ENCODE data around the gene RNF26. TPM values are rescaled to one million over a fixed set of nuclear protein-coding genes. Genes with fewer than 3 reads are reported as not detected.
A peak's percentile ranks its signal among the peaks of the same experiment; 100 is the strongest.

The RNF26 gene
- total and polyA plus RNA-seq, 12 donors = 6.4 to 17.6 (median 13.0) TPM

DNA sequence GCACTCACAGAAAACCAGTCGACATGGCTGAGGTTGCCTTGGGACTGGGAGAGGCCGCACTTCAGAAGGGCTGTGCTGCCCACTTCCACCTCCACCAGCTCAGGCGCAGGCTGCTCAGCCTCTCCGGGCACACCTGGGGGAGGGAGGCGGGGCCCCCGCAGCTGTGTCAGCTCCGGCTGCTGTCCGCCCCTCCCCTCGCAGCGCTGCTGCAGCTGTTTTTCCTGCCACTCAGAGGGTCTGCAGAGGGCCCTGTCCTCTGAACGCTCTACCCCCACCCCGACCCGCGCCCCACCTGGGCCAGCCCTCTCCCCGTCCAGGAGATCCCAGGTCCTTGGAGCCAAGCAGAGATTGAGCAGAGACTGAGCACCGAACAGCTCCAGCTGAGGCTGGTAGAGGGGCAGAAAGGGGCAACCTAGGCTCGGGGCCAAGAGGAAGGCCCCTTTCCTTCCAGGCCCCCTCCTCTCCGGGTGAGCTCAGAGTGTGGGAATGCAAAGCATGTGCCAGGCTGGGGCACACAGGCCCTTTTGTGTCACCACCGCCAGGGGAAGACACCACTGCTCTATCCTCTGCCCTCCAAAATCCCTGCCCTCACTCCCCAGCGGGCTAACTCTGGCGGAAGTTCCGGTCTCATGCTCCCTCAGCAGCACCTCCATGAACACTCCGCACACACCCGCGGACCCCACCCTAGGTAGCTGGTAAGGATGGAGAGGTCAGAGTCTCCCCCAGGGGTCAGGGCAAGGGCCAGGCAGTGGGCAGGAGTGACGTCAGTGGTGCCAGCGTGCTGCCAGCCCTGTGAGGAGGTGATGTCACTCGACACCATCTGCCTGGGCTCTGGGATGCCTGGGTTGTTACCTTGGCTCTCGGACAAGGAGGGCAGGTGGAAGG, 19.0 kb upstream of the RNF26 start:
- Histone ChIP-seq H3K36me3 (peaks cover 0 to 50% (median 33%) of the 10 kb centered on the region in 9 donors), H3K4me3 (peak overlapping the region; percentile 53 to 94 (median 80)), H3K27ac (peak overlapping the region; percentile 82 to 99 (median 92)), H3K4me1 (peaks cover 11 to 80% (median 51%) of the 10 kb centered on the region in 9 donors), H3K27me3 (peaks cover 0 to 58% (median 0%) of the 10 kb centered on the region in 7 donors), H3K9me3 (no peaks in the 10 kb centered on the region)
- ATAC-seq (peak; percentile 9 to 56 (median 30)), DNase-seq (peak; percentile 32 to 53)
- TF ChIP-seq, protein P1, sequence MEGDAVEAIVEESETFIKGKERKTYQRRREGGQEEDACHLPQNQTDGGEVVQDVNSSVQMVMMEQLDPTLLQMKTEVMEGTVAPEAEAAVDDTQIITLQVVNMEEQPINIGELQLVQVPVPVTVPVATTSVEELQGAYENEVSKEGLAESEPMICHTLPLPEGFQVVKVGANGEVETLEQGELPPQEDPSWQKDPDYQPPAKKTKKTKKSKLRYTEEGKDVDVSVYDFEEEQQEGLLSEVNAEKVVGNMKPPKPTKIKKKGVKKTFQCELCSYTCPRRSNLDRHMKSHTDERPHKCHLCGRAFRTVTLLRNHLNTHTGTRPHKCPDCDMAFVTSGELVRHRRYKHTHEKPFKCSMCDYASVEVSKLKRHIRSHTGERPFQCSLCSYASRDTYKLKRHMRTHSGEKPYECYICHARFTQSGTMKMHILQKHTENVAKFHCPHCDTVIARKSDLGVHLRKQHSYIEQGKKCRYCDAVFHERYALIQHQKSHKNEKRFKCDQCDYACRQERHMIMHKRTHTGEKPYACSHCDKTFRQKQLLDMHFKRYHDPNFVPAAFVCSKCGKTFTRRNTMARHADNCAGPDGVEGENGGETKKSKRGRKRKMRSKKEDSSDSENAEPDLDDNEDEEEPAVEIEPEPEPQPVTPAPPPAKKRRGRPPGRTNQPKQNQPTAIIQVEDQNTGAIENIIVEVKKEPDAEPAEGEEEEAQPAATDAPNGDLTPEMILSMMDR (IDR thresholded peaks at IDR 0.05) = peak in 2 of 9 donors; percentile 23 to 38
- WGBS, 2 donors = 16% methylated on average over 29 of the region's 29 CpGs
- intact Hi-C loops (cut with DNase I) = loop anchor here in 2 of 10 donors (5.0 to 10.0 kb wide), 2 partner anchors 108 to 221 kb away; partner anchors contain the start of gene CBL (in 1 of the 2)

DNA sequence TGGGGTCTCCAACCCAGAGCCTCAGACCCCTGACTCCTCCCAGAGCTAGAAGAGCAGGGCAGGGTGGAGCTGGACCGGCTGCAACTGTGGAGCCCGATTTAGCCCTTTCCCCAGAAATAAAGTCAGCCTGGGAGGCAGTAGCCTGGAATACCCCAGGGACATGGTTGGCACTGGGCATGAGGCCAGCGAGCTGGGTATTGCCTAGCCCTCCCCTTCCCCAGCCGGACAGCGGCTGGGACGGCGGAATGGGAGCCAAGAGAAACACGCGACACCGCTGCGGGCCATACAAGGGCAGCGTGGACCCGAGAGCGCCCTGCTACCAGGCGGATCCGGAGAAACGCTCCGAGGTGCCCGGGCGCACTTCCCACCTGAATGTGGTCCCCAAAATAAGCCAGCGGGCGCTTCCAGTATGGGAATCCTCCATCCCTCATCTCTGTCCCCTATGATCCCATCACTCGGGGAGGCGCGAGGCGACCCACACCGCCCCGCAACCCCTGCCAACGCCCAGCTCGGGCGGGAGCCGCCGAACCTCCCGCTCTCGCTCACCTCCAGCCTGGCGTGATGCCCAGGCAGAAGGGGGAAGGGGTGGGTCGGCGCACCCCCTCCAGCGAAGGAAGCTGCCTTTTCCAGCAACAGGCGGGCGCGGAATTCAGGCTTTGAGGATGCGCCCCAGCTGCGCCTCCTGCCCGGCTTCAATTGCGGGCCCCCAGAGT, 18.2 kb upstream of the RNF26 start:
- DNase-seq = peak; percentile 65 to 72
- H3K4me1 ChIP-seq = peaks cover 11 to 82% (median 55%) of the 10 kb centered on the region in 9 donors
- no peaks in the 10 kb centered on the region for H3K9me3 ChIP-seq
- WGBS, 2 donors = 1% methylated on average over 43 to 46 of the region's 46 CpGs
- ATAC-seq = peak; percentile 3 to 52 (median 30)
- H3K27ac ChIP-seq = peak overlapping the region; percentile 82 to 99 (median 92)
- TF ChIP-seq, protein P1 (IDR thresholded peaks at IDR 0.05) = no peak
- peaks cover 0 to 66% (median 0%) of the 10 kb centered on the region in 7 donors for H3K27me3 ChIP-seq
- peaks cover 0 to 42% (median 26%) of the 10 kb centered on the region in 9 donors for H3K36me3 ChIP-seq
- peak overlapping the region; percentile 53 to 94 (median 80) for H3K4me3 ChIP-seq
- intact Hi-C loops (cut with DNase I) = loop anchor here in 2 of 10 donors (5.0 to 10.0 kb wide), 2 partner anchors 109 to 221 kb away; partner anchors contain the start of gene CBL (in 1 of the 2)

DNA sequence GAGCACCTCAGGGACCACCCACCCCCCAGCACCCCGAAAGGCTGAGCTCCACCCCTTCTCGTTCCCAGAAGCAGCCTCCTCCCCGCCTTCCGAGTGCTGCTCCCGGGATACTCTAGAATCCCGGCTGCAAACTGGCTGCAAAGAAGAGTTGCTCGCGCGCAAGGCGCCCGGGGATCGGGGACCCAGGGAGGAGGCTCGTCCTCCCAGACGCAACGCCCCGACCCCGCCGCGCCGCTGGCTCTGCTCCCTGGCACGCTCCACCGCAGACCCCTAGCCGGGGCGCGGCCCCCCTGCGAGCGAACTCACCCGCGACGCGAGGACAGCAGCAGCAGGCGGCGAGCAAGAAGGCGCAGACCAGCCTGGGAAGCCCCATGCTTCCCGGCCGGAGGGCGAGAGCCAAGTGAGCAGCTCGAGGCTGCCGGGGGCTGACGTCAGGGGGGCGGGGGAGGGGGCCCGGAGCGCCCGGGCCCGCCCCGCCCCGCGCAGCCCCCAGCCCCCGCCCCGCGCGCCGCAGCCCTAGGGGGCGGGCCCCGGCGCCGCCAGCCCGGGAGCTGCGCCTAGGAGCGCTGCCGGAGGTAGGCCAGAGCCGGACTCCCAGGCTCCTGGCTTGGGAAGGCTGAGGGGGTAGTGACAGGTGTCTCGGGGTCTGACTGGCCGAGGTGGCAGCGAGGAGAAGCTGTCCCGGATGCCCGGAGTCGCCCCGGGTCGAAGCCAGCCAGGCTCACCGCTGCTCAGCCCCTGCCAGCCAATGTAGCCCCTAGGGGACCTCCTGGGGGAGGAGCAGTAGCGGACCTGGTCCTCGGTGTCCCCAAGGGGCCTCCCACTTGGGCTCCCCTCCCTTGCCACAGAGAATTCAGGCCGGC, 17.4 kb upstream of the RNF26 start, which contains the start of gene MCAM:
Gene MCAM (minus strand): TSS at position 402 of the 863 bp plus-strand sequence. CDS start 29 bp downstream, at position 373.
- peaks cover 0 to 72% (median 0%) of the 10 kb centered on the region in 7 donors for H3K27me3 ChIP-seq
- ATAC-seq (peak; percentile 12 to 45 (median 24)), DNase-seq (peak; percentile 58 to 62)
- peak within 1 kb of the TSS; percentile 53 to 94 (median 80) for H3K4me3 ChIP-seq
- 0 to 1% methylated on average over 71 to 74 of the region's 74 CpGs for WGBS, 2 donors
- H3K4me1 ChIP-seq = peaks cover 11 to 82% (median 63%) of the 10 kb centered on the region in 9 donors
- peaks cover 0 to 34% (median 18%) of the 10 kb centered on the region in 9 donors for H3K36me3 ChIP-seq
- intact Hi-C loops (cut with DNase I) = loop anchor here in 2 of 10 donors (5.0 to 10.0 kb wide), 2 partner anchors 110 to 222 kb away; partner anchors contain the start of gene CBL (in 1 of the 2)
- peak within 1 kb of the TSS; percentile 85 to 99 (median 92) for H3K27ac ChIP-seq
- no peaks in the 10 kb centered on the region for H3K9me3 ChIP-seq
- TF ChIP-seq, protein P1 (IDR thresholded peaks at IDR 0.05) = no peak

All from heart right ventricle (tissue), 16 donors.